HepG2 (cell line): ENCODE data around the gene RHCE.

Experiments used
- AGO2 ChIP-seq: fragments of 200-400 bp; formaldehyde crosslinking; optimal IDR thresholded peaks from 2 replicates; pipeline ENCODE3; 2017; ENCODE audit warnings: mild to moderate bottlenecking, low read depth, low read length, moderate library complexity
- ARNT2 ChIP-seq: sonication (generic); formaldehyde crosslinking; IDR thresholded peaks from 2 replicates; pipeline ENCODE4 v1.8.0; 2022; ENCODE audit warnings: mild to moderate bottlenecking, low read depth, missing genetic modification reagents, moderate library complexity
- CREBL2 ChIP-seq: sonication (generic); formaldehyde crosslinking; IDR thresholded peaks from 2 replicates; pipeline ENCODE4 v1.8.1; 2023; ENCODE audit warnings: missing genetic modification reagents, mild to moderate bottlenecking, borderline replicate concordance
- DMTF1 ChIP-seq: sonication (generic); formaldehyde crosslinking; IDR thresholded peaks from 2 replicates; pipeline ENCODE4 v1.4.0; 2020; ENCODE audit warnings: mild to moderate bottlenecking, missing genetic modification reagents
- FOXM1 ChIP-seq: sonication (generic); formaldehyde crosslinking; IDR thresholded peaks from 2 replicates; pipeline ENCODE4 v1.5.0; 2020; ENCODE audit warnings: missing genetic modification reagents
- MLX ChIP-seq: IDR thresholded peaks from 2 replicates; pipeline ENCODE4 v1.6.1; 2016
- PATZ1 ChIP-seq: sonication (generic); formaldehyde crosslinking; IDR thresholded peaks from 2 replicates; pipeline ENCODE4 v1.4.0; 2020; ENCODE audit warnings: missing genetic modification reagents
- POLR2AphosphoS5 ChIP-seq: IDR thresholded peaks from 2 replicates; pipeline ENCODE4 v1.6.1; 2012; ENCODE audit warnings: low read depth, low read length
- ZNF30 ChIP-seq: sonication (generic); formaldehyde crosslinking; IDR thresholded peaks from 2 replicates; pipeline ENCODE4 v1.5.0; 2020; ENCODE audit warnings: mild to moderate bottlenecking, missing genetic modification reagents

- TF ChIP-seq AGO2 = no peak
- TF ChIP-seq POLR2AphosphoS5 = no peak
- no peak for TF ChIP-seq CREBL2 (CRISPR knock-in tag)
- TF ChIP-seq ZNF30 (CRISPR knock-in tag) = no peak
- TF ChIP-seq ARNT2 (CRISPR knock-in tag) = no peak
- TF ChIP-seq PATZ1 (CRISPR knock-in tag) = no peak
- TF ChIP-seq DMTF1 = no peak
- TF ChIP-seq FOXM1 (CRISPR knock-in tag) = no peak
- no peak for TF ChIP-seq MLX (CRISPR knock-in tag)
These were observed 58.7 kb downstream of the RHCE start for GRCh38 chr1:25361901-25362300.
